MM.1S (cell line): ENCODE results near the gene CABLES1.

Source experiments
- CTCF ChIP-seq: fragments of 300-600 bp; sonication (generic); IDR thresholded peaks from 2 replicates; pipeline ENCODE4 v1.5.1; 2016; ENCODE audit warnings: antibody characterized with exemption, low read length, mixed read lengths
- EZH2 ChIP-seq: fragments of 300-600 bp; sonication (generic); optimal IDR thresholded peaks from 2 replicates; pipeline ENCODE3; 2017; ENCODE audit warnings: low read depth, mild to moderate bottlenecking, antibody characterized with exemption, low read length, mixed read lengths

GRCh38 chr18:23281626-23282436 lies 146.5 kb downstream of the CABLES1 start:
- TF ChIP-seq CTCF (no peak), EZH2 (no peak)
